ENCODE data around the gene ACAP3. TPM values are rescaled to one million over a fixed set of nuclear protein-coding genes. Genes with fewer than 3 reads are reported as not detected.

Gene ACAP3
- total RNA-seq, 2 donors from 2014 or later: 41.6 to 121 TPM

GRCh38 chr1:1331068-1331965, 23.6 kb upstream of the ACAP3 start, which contains the start of gene TAS1R3:
TSS of gene TAS1R3 (plus strand) at chr1:1331280. CDS start at chr1:1331346, 66 bp downstream.
- Histone ChIP-seq H3K27ac (no peak within 1 kb of the TSS), H3K27me3 (replicated peaks; ENCODE audit: insufficient read depth) (no peaks in the 10 kb centered on the region), H3K9me3 (no peaks in the 10 kb centered on the region), H3K4me1 (ENCODE audit: control insufficient read depth in 1 of 2, low read depth in 2 of 2) (peaks cover 0 to 2% of the 10 kb centered on the region in 2 donors), H3K4me3 (no peak within 1 kb of the TSS), H3K36me3 (peaks cover 8% of the 10 kb centered on the region)
- no peak for TF ChIP-seq CTCF (IDR thresholded peaks at IDR 0.05)
- DNase-seq (ENCODE audit: low spot score) (no peak), ATAC-seq (ENCODE audit: insufficient number of reproducible peaks, low FRiP score, low read depth) (no peak)

- H3K27ac ChIP-seq: no peak overlapping the region
- H3K27me3 ChIP-seq (replicated peaks; ENCODE audit: insufficient read depth): no peaks in the 10 kb centered on the region
- DNase-seq (ENCODE audit: low spot score) (no peak), ATAC-seq (ENCODE audit: insufficient number of reproducible peaks, low FRiP score, low read depth) (no peak)
- no peak overlapping the region for H3K4me3 ChIP-seq
- H3K36me3 ChIP-seq: peaks cover 8% of the 10 kb centered on the region
- TF ChIP-seq CTCF (IDR thresholded peaks at IDR 0.05): no peak
- peaks cover 5 to 10% of the 10 kb centered on the region in 2 donors for H3K4me1 ChIP-seq (ENCODE audit: control insufficient read depth in 1 of 2, low read depth in 2 of 2)
- no peaks in the 10 kb centered on the region for H3K9me3 ChIP-seq
These were observed 22.8 kb upstream of the ACAP3 start for GRCh38 chr1:1330366-1331067.

- H3K36me3 ChIP-seq: peaks cover 8% of the 10 kb centered on the region
- no peak overlapping the region for H3K27ac ChIP-seq
- ATAC-seq (ENCODE audit: insufficient number of reproducible peaks, low FRiP score, low read depth): no peak
- H3K27me3 ChIP-seq (replicated peaks; ENCODE audit: insufficient read depth): no peaks in the 10 kb centered on the region
- peaks cover 12 to 17% of the 10 kb centered on the region in 2 donors for H3K4me1 ChIP-seq (ENCODE audit: control insufficient read depth in 1 of 2, low read depth in 2 of 2)
- no peak for TF ChIP-seq CTCF (IDR thresholded peaks at IDR 0.05)
- H3K4me3 ChIP-seq: no peak overlapping the region
- no peak for DNase-seq (ENCODE audit: low spot score)
- no peaks in the 10 kb centered on the region for H3K9me3 ChIP-seq
These were observed 21.8 kb upstream of the ACAP3 start for GRCh38 chr1:1329304-1330210.

- no peak for ATAC-seq (ENCODE audit: insufficient number of reproducible peaks, low FRiP score, low read depth)
- peaks cover 15 to 21% of the 10 kb centered on the region in 2 donors for H3K4me1 ChIP-seq (ENCODE audit: control insufficient read depth in 1 of 2, low read depth in 2 of 2)
- DNase-seq (ENCODE audit: low spot score): no peak
These were observed 20.5 kb upstream of the ACAP3 start for GRCh38 chr1:1328254-1328653.

More at GRCh38 chr1:1328254-1328653, 20.5 kb upstream of the ACAP3 start:
- Histone ChIP-seq H3K36me3 (peaks cover 8% of the 10 kb centered on the region), H3K27ac (no peak overlapping the region), H3K4me3 (no peak overlapping the region), H3K27me3 (replicated peaks; ENCODE audit: insufficient read depth) (no peaks in the 10 kb centered on the region), H3K9me3 (no peaks in the 10 kb centered on the region)
- no peak for TF ChIP-seq CTCF (IDR thresholded peaks at IDR 0.05)
